CD14-positive monocyte (primary cell): ENCODE results near the gene ARFGEF3. TPM values are rescaled to one million over a fixed set of nuclear protein-coding genes. Genes with fewer than 3 reads are reported as not detected.

Source experiments
- DNase-seq, 3 donors: peaks; one replicate each; pipeline ENCODE4 v3.0.0-alpha.2; 2011 to 2022
- H2AFZ ChIP-seq: 2 replicates; pipeline ENCODE4 v1.6.0; 2012; ENCODE audit warnings: mild to moderate bottlenecking, low read depth, low read length, inconsistent platforms; ENCODE audit not compliant: insufficient read depth, poor library complexity, severe bottlenecking
- H3K27ac ChIP-seq, 2 donors: 1 replicate in 1 of 2; 2 replicates in 1 of 2; pipeline ENCODE4 v1.5.1; 2012 to 2013; ENCODE audit warnings: low read length in 2 of 2, control low read depth in 1 of 2, inconsistent platforms in 1 of 2, low read depth in 1 of 2, mild to moderate bottlenecking in 1 of 2
- H3K27me3 ChIP-seq, 2 donors: one replicate each; pipeline versions ENCODE4 v1.6.0 to v1.6.1; 2011 to 2013; ENCODE audit warnings: low read length in 2 of 2; ENCODE audit not compliant: control insufficient read depth in 2 of 2, insufficient read depth in 2 of 2
- H3K36me3 ChIP-seq, 2 donors: replicated peaks in 1 of 2; 1 replicate in 1 of 2; 2 replicates in 1 of 2; pipeline versions ENCODE4 v1.5.1 to v1.6.1; 2012 to 2013; ENCODE audit warnings: low read length in 2 of 2, control low read depth in 1 of 2, inconsistent platforms in 1 of 2, mild to moderate bottlenecking in 1 of 2; ENCODE audit not compliant: insufficient read depth in 2 of 2, control insufficient read depth in 1 of 2
- H3K4me1 ChIP-seq, 2 donors: 1 replicate in 1 of 2; 2 replicates in 1 of 2; pipeline versions ENCODE4 v1.5.1 to v1.6.1; 2012 to 2013; ENCODE audit warnings: low read length in 2 of 2, control low read depth in 1 of 2, inconsistent platforms in 1 of 2, mild to moderate bottlenecking in 1 of 2, moderate library complexity in 1 of 2; ENCODE audit not compliant: insufficient read depth in 2 of 2, control insufficient read depth in 1 of 2
- H3K4me2 ChIP-seq: replicated peaks from 2 replicates; pipeline ENCODE3; 2012; ENCODE audit warnings: low read length, moderate library complexity, mild to moderate bottlenecking; ENCODE audit not compliant: poor library complexity, severe bottlenecking; ENCODE audit errors: extremely low read depth
- H3K4me3 ChIP-seq, 3 experiments: fragments of 200-600 bp in 1 of 3; sonication (generic) in 1 of 3; replicated peaks in 1 of 3; 1 replicate in 2 of 3; 2 replicates in 1 of 3; pipeline ENCODE4 v1.5.1; 2011 to 2013; ENCODE audit warnings: low read length in 3 of 3, mild to moderate bottlenecking in 3 of 3, control low read depth in 2 of 3, low read depth in 2 of 3, inconsistent platforms in 1 of 3, moderate library complexity in 1 of 3
- H3K79me2 ChIP-seq: 2 replicates; pipeline ENCODE4 v1.6.0; 2012; ENCODE audit warnings: mild to moderate bottlenecking, control low read depth, inconsistent platforms, low read length, moderate library complexity; ENCODE audit not compliant: insufficient read depth
- H3K9ac ChIP-seq: 2 replicates; pipeline ENCODE4 v1.6.0; 2017; ENCODE audit warnings: low read length, mild to moderate bottlenecking; ENCODE audit not compliant: insufficient read depth, poor library complexity, severe bottlenecking
- H3K9me3 ChIP-seq, 2 donors: replicated peaks in 1 of 2; 1 replicate in 1 of 2; 2 replicates in 1 of 2; pipeline versions ENCODE4 v1.5.1 to v1.6.1; 2012 to 2013; ENCODE audit warnings: low read length in 2 of 2, control low read depth in 1 of 2; ENCODE audit not compliant: control insufficient read depth in 1 of 2, insufficient read depth in 1 of 2
- H4K20me1 ChIP-seq: 2 replicates; pipeline ENCODE4 v1.6.0; 2012; ENCODE audit warnings: mild to moderate bottlenecking, low read length, control low read depth, moderate library complexity; ENCODE audit not compliant: insufficient read depth
- H3K27ac Mint-ChIP-seq, 7 donors: one replicate each; pipeline ENCODE4 v1.8.0; 2020; ENCODE audit warnings: mild to moderate bottlenecking in 7 of 7, mixed read lengths in 7 of 7, moderate library complexity in 6 of 7, inconsistent platforms in 2 of 7
- H3K27me3 Mint-ChIP-seq, 3 donors: one replicate each; pipeline ENCODE4 v1.8.0; 2021 to 2022; ENCODE audit warnings: low read depth in 3 of 3, mild to moderate bottlenecking in 3 of 3, mixed read lengths in 3 of 3, moderate library complexity in 3 of 3, inconsistent platforms in 1 of 3
- H3K36me3 Mint-ChIP-seq, 2 donors: one replicate each; pipeline ENCODE4 v1.8.0; 2020; ENCODE audit warnings: mixed read lengths in 2 of 2, inconsistent platforms in 1 of 2, mild to moderate bottlenecking in 1 of 2
- H3K4me1 Mint-ChIP-seq: one replicate; pipeline ENCODE4 v1.8.0; 2020; ENCODE audit warnings: mild to moderate bottlenecking, mixed read lengths
- H3K4me3 Mint-ChIP-seq, 2 donors: one replicate each; pipeline ENCODE4 v1.8.0; 2020; ENCODE audit warnings: mild to moderate bottlenecking in 2 of 2, mixed read lengths in 2 of 2, moderate library complexity in 1 of 2
- H3K9me3 Mint-ChIP-seq, 7 donors: one replicate each; pipeline ENCODE4 v1.8.0; 2020 to 2022; ENCODE audit warnings: mixed read lengths in 7 of 7, mild to moderate bottlenecking in 6 of 7, moderate library complexity in 6 of 7, inconsistent platforms in 2 of 7
- CTCF ChIP-seq: fragments of 200-600 bp; IDR thresholded peaks from one replicate; pipeline ENCODE4 v1.8.0; 2022; ENCODE audit warnings: antibody characterized with exemption, mild to moderate bottlenecking
- WGBS: methylation state at CpG from one replicate; pipeline ENCODE4 v1.1.5; 2013; ENCODE audit warnings: missing lambda C conversion rate; ENCODE audit not compliant: insufficient coverage; 5-methylcytosine and 5-hydroxymethylcytosine counted together
- intact Hi-C, 2 donors: fragments of 100-400 bp; cut with micrococcal nuclease; formaldehyde crosslinking; loops; one replicate each; pipeline versions ENCODE4 v1.15.0 to v1.15.1; 2023
- polyA plus RNA-seq, 3 donors: library from polyadenylated mRNA; depleted of rRNA in 1 of 3; unstranded in 2 of 3; stranded (reverse) in 1 of 3; fragments of 300-500 nt in 2 of 3; fragments of >200 nt in 1 of 3; fragmentation: Illumina TruSeq in 2 of 3; gene quantifications; 1 replicate in 2 of 3; 2 replicates in 1 of 3; pipeline ENCODE4 v1.2.3, GENCODE V29; 2012 to 2021

ARFGEF3 gene
- polyA plus RNA-seq, 3 donors = not detected

- no peak for DNase-seq
- TF ChIP-seq CTCF = no peak
- H4K20me1 ChIP-seq = no peaks in the 10 kb centered on the region
- H3K4me3 ChIP-seq = no peak overlapping the region
- H3K36me3 ChIP-seq = no peaks in the 10 kb centered on the region
- H3K4me1 ChIP-seq = no peaks in the 10 kb centered on the region
- 100% methylated on average over 1 of the region's 1 CpG for WGBS
- Mint-ChIP-seq H3K4me3 (no peak overlapping the region), H3K9me3 (peaks cover 0 to 3% (median 0%) of the 10 kb centered on the region in 7 donors), H3K27me3 (peaks cover 3 to 4% (median 3%) of the 10 kb centered on the region in 3 donors), H3K4me1 (no peaks in the 10 kb centered on the region), H3K27ac (no peak overlapping the region), H3K36me3 (no peaks in the 10 kb centered on the region)
- H3K27me3 ChIP-seq = no peaks in the 10 kb centered on the region
- H3K27ac ChIP-seq = no peak overlapping the region
- no peak overlapping the region for H3K4me2 ChIP-seq
- no peaks in the 10 kb centered on the region for H3K79me2 ChIP-seq
- H2AFZ ChIP-seq = no peak overlapping the region
- intact Hi-C loops = no loop called here
- H3K9ac ChIP-seq = no peak overlapping the region
- no peaks in the 10 kb centered on the region for H3K9me3 ChIP-seq
Observed at GRCh38 chr6:138297761-138298298, 136.1 kb downstream of the ARFGEF3 start.

GRCh38 chr6:138300469-138300868 lies 138.7 kb downstream of the ARFGEF3 start:
- no peaks in the 10 kb centered on the region for H3K79me2 ChIP-seq
- no peak overlapping the region for H2AFZ ChIP-seq
- no peak overlapping the region for H3K4me2 ChIP-seq
- H3K27ac Mint-ChIP-seq = no peak overlapping the region
- no peaks in the 10 kb centered on the region for H4K20me1 ChIP-seq
- H3K9ac ChIP-seq = no peak overlapping the region
- H3K36me3 ChIP-seq = no peaks in the 10 kb centered on the region
- no peaks in the 10 kb centered on the region for H3K4me1 ChIP-seq
- intact Hi-C loops = no loop called here
- no peaks in the 10 kb centered on the region for H3K9me3 ChIP-seq
- no peaks in the 10 kb centered on the region for H3K36me3 Mint-ChIP-seq
- peaks cover 0 to 4% (median 4%) of the 10 kb centered on the region in 3 donors for H3K27me3 Mint-ChIP-seq
- no peak for TF ChIP-seq CTCF
- H3K27ac ChIP-seq = no peak overlapping the region
- peaks cover 0 to 3% (median 0%) of the 10 kb centered on the region in 7 donors for H3K9me3 Mint-ChIP-seq
- WGBS = no CpG with 5 or more reads among the region's 4 CpGs
- H3K4me3 ChIP-seq = no peak overlapping the region
- no peaks in the 10 kb centered on the region for H3K27me3 ChIP-seq
- no peaks in the 10 kb centered on the region for H3K4me1 Mint-ChIP-seq
- no peak overlapping the region for H3K4me3 Mint-ChIP-seq
- DNase-seq = no peak
